Astrocyte of the cerebellum (primary cell): Measurements from ENCODE around the gene BUB3.

ENCODE experiments used
- DNase-seq: peaks from one replicate; pipeline ENCODE4 v3.0.0-alpha.2; 2011; ENCODE audit warnings: low read depth
- H3K4me3 ChIP-seq: 2 replicates; pipeline ENCODE4 v1.5.1; 2011; ENCODE audit warnings: mild to moderate bottlenecking, low read depth, low read length, moderate library complexity
- CTCF ChIP-seq: IDR thresholded peaks from 2 replicates; pipeline ENCODE4 v1.5.1; 2012; ENCODE audit warnings: low read length, low read depth, moderate library complexity, mild to moderate bottlenecking; ENCODE audit errors: missing control alignments
- in situ Hi-C: cut with HindIII; loops from 2 replicates; pipeline ENCODE4 v1.10.0; 2017; ENCODE audit warnings: low sequenced_read_pairs

BUB3 gene

GRCh38 chr10:123154092-123154710 lies at the start of gene BUB3:
Gene BUB3 (plus strand): TSS chr10:123154402. CDS start chr10:123154918, 516 bp downstream.
- H3K4me3 ChIP-seq, result peak within 1 kb of the TSS; percentile 86
- in situ Hi-C loops, result no loop called here
- DNase-seq, result peak; percentile 100
- peak; percentile 8 for TF ChIP-seq CTCF

GRCh38 chr10:123109466-123109865 lies 44.7 kb upstream of the BUB3 start:
- H3K4me3 ChIP-seq, result no peak overlapping the region
- no peak for TF ChIP-seq CTCF
- DNase-seq, result no peak
- in situ Hi-C loops, result no loop called here

GRCh38 chr10:123117644-123118417 lies 36.4 kb upstream of the BUB3 start:
- DNase-seq, result no peak
- no peak for TF ChIP-seq CTCF
- in situ Hi-C loops, result no loop called here
- no peak overlapping the region for H3K4me3 ChIP-seq

DNA sequence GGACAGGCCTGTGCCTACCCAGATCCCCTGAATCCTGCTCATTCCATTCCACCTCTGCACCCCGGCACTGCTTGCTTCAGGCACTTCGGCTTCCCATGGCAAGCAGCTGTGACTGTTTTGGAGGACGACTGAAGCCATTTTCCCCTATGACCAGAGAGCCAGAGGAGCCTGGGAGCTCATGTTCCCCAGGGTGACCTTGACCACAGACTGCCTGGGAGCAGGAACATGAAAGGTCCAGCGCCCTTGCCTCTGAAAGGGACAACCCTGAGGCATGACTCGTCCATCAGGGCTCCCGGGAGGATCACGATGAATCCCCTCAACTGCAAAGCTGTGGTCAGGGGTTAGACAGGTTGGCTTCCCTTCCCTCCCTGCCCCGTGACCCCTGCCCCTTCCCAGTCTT lies 35.1 kb upstream of the BUB3 start:
- no peak for DNase-seq
- H3K4me3 ChIP-seq, result no peak overlapping the region
- no peak for TF ChIP-seq CTCF
- in situ Hi-C loops, result no loop called here

DNA sequence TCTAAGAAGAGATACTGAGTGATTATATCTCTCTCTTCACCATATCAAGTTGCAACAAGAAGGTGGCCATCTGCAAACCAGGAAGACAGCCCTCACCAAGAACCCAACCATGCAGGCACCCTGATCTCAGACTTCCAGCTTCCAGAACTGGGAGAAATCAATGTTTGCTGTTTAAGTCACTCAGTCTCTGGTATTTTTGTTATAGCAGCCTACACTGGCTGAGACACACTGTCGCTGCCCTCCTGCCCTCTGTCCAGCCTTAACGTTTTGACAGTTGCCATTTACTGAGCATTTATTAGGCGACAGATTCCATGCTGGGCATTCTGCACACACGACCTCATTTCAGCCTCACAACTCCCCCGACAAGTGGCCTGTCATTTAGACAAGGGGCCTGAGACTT lies 28.0 kb upstream of the BUB3 start:
- TF ChIP-seq CTCF, result no peak
- H3K4me3 ChIP-seq, result no peak overlapping the region
- in situ Hi-C loops, result no loop called here
- no peak for DNase-seq

DNA sequence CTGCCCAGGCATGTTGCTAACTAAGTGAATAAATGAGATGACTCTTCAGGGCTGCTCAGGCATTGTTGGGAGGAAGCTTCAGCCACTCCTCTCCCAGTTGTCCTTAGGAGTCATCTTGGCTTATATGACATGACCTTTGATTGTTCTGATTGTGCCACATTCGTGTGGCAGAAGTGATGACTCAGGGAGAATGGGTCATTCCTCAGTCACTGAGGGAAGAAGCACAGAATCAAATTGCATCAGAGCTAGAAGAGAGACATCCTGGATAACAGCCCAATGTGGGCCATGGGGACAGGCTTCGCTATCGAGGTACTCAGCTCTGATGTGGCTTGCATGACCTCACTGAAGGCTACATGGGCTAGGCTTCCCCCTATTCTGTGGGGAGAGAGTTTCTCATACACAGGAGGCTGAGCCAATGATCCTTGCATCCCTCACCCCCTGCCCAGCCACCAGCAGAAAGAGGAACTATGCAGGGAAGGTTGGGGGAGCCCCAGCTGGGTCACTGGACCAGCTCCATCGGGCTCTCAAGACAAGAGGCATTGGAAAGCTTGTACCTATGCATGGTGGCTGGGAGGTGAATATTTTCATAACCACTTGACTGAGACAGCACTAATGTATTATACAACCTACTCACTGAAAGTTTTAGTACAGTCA lies 24.5 kb upstream of the BUB3 start:
- H3K4me3 ChIP-seq, result no peak overlapping the region
- TF ChIP-seq CTCF, result no peak
- no peak for DNase-seq
- in situ Hi-C loops, result no loop called here
